AG04450 (cell line): ENCODE measurements around the gene EXOC5. TPM values are rescaled to one million over a fixed set of nuclear protein-coding genes. Genes with fewer than 3 reads are reported as not detected.

ENCODE experiments used
- CTCF ChIA-PET: fragments of 300-600, 350-600 bp; formaldehyde crosslinking; extraction: SDS; loops from one replicate; lab custom pipeline; 2022; ENCODE audit warnings: antibody characterized with exemption, inconsistent platforms; lab: Charles Lee
- POLR2A ChIA-PET: fragments of 350-600 bp; formaldehyde crosslinking; extraction: SDS; loops from one replicate; lab custom pipeline; 2021; ENCODE audit warnings: antibody characterized with exemption, inconsistent platforms; lab: Yijun Ruan, JAX
- DNase-seq: peaks from one replicate; pipeline ENCODE4 v3.0.0-alpha.2; 2011; ENCODE audit warnings: low read depth, low spot score
- H3K27ac ChIP-seq: one replicate; pipeline ENCODE4 v1.5.1; 2012; ENCODE audit warnings: low read depth, low read length, control low read depth
- H3K27me3 ChIP-seq: one replicate; pipeline ENCODE4 v1.6.0; 2012; ENCODE audit warnings: low read length; ENCODE audit not compliant: control insufficient read depth, insufficient read depth
- H3K4me3 ChIP-seq: 2 replicates; pipeline ENCODE4 v1.5.1; 2011; ENCODE audit warnings: mild to moderate bottlenecking, low read depth, low read length, control low read depth
- H3K9me3 ChIP-seq: 2 replicates; pipeline ENCODE4 v1.5.1; 2012; ENCODE audit warnings: low read length; ENCODE audit not compliant: control insufficient read depth, insufficient read depth
- polyA plus RNA-seq: library from polyadenylated mRNA; depleted of rRNA; stranded (reverse); fragments of >200 nt; gene quantifications from 2 replicates; pipeline ENCODE4 v1.2.3, GENCODE V29; 2011
- TF ChIP-seq, protein P1 (sequence below): IDR thresholded peaks from 2 replicates; pipeline ENCODE4 v1.5.1; 2011; ENCODE audit warnings: low read depth, low read length, control low read depth, inconsistent platforms

EXOC5 gene
- polyA plus RNA-seq, 1 experiment, result 71.6 TPM

DNA sequence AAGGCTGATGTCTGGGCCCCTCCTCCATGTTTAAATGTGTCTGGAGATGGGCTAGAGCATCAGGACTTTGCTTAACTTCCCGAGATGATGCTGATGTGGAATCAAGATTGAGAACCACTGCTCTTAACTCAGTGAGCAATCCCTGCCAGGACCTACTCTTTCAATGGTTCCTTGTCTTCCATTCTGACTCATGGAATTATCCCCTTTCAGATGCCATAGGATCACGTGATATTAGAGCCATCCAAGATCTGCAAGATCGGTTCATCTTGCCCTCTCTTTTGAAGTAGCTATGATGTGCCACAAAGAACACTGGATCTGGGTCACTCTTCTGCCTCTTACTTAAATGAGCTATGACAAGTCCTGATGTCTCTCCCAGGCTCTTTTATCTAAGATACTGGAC is 96.8 kb downstream of the EXOC5 start:
- no peak overlapping the region for H3K4me3 ChIP-seq
- H3K27ac ChIP-seq, result no peak overlapping the region
- no peak for DNase-seq
- CTCF ChIA-PET, result no interaction called here
- H3K27me3 ChIP-seq, result no peaks in the 10 kb centered on the region
- TF ChIP-seq, protein P1, sequence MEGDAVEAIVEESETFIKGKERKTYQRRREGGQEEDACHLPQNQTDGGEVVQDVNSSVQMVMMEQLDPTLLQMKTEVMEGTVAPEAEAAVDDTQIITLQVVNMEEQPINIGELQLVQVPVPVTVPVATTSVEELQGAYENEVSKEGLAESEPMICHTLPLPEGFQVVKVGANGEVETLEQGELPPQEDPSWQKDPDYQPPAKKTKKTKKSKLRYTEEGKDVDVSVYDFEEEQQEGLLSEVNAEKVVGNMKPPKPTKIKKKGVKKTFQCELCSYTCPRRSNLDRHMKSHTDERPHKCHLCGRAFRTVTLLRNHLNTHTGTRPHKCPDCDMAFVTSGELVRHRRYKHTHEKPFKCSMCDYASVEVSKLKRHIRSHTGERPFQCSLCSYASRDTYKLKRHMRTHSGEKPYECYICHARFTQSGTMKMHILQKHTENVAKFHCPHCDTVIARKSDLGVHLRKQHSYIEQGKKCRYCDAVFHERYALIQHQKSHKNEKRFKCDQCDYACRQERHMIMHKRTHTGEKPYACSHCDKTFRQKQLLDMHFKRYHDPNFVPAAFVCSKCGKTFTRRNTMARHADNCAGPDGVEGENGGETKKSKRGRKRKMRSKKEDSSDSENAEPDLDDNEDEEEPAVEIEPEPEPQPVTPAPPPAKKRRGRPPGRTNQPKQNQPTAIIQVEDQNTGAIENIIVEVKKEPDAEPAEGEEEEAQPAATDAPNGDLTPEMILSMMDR, result no peak
- no peaks in the 10 kb centered on the region for H3K9me3 ChIP-seq
- POLR2A ChIA-PET, result no interaction called here

DNA sequence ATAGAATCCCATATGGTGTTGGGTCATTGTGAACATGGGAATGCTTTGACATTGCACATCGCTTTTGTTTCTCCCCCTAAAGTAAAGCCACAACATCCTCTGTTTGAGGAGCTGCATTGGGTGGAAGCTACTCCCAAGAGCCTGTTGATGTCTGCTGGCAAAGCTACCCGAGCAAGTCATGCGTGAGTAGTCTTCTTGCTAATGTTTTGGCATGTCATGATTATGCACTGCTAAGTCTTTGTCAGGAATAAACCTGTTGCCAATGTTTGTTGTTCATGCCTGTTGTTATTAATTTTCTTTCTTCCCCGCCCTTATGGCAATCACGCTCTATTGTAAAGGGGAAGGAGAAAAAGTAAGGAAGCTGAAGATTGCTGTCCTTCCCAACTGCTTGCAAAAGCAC is 97.3 kb downstream of the EXOC5 start:
- no peak for DNase-seq

GRCh38 chr14:57169901-57170300 is 98.8 kb downstream of the EXOC5 start:
- Histone ChIP-seq H3K27me3 (no peaks in the 10 kb centered on the region), H3K9me3 (no peaks in the 10 kb centered on the region), H3K4me3 (no peak overlapping the region), H3K27ac (no peak overlapping the region)
- ChIA-PET POLR2A (no interaction called here), CTCF (no interaction called here)
- TF ChIP-seq, protein P1, result no peak
- no peak for DNase-seq

More for the DNA sequence above, 97.3 kb downstream of the EXOC5 start:
- CTCF ChIA-PET, result no interaction called here
- no peaks in the 10 kb centered on the region for H3K27me3 ChIP-seq
- H3K9me3 ChIP-seq, result no peaks in the 10 kb centered on the region
- POLR2A ChIA-PET, result no interaction called here
- TF ChIP-seq, protein P1, result no peak
- no peak overlapping the region for H3K27ac ChIP-seq
- H3K4me3 ChIP-seq, result no peak overlapping the region

- Histone ChIP-seq H3K9me3 (no peaks in the 10 kb centered on the region), H3K27ac (no peak overlapping the region), H3K4me3 (no peak overlapping the region), H3K27me3 (no peaks in the 10 kb centered on the region)
- ChIA-PET CTCF (no interaction called here), POLR2A (no interaction called here)
- TF ChIP-seq, protein P1, result no peak
- no peak for DNase-seq
These were observed 100.5 kb downstream of the EXOC5 start for GRCh38 chr14:57168138-57168679.

- Histone ChIP-seq H3K27me3 (peaks cover 3% of the 10 kb centered on the region), H3K27ac (no peak overlapping the region), H3K4me3 (no peak overlapping the region), H3K9me3 (no peaks in the 10 kb centered on the region)
- ChIA-PET CTCF (interaction anchor here (0.6 kb wide), 1 partner anchor 354 kb away, joined by 3 read pairs; no protein-coding TSS in a partner anchor), POLR2A (no interaction called here)
- TF ChIP-seq, protein P1, result no peak
- no peak for DNase-seq
These were observed 107.0 kb downstream of the EXOC5 start for GRCh38 chr14:57161583-57162234.
